Ramos (cell line): ENCODE measurements around the gene PHACTR1.

Source experiments
- in situ Hi-C: fragments of 300-500 bp; cut with MboI; formaldehyde crosslinking; loops from one replicate; pipeline ENCODE4 v1.14.3; 2022; ENCODE audit warnings: low sequenced_read_pairs; ENCODE audit not compliant: unreplicated experiment

The PHACTR1 gene

DNA sequence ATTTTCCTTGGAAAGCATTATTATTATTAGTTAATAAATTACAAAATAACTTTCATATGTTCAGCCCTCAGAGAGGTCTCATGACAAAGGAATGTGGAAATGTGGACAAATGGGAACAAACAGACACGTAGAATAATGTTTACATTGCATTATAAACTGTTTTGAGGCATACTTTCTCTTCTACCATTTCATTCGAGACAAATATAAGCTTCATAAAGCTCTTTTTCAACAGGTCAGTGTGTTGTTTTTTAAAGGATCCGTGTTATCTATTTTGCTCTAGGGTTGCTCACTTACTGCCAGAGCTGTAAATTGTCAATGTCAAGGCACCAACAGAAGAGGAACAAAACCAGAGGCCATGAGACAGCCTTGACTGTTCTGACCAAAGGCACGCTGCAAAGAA is 256.8 kb downstream of the PHACTR1 start:
- in situ Hi-C loops: no loop called here

- in situ Hi-C loops: no loop called here
Observed at GRCh38 chr6:12974551-12974950, 258.0 kb downstream of the PHACTR1 start.

GRCh38 chr6:12976366-12976765 is 259.8 kb downstream of the PHACTR1 start:
- in situ Hi-C loops: no loop called here

GRCh38 chr6:12977206-12977605 is 260.6 kb downstream of the PHACTR1 start:
- in situ Hi-C loops: no loop called here

GRCh38 chr6:12977806-12978205 is 261.2 kb downstream of the PHACTR1 start:
- in situ Hi-C loops: no loop called here

DNA sequence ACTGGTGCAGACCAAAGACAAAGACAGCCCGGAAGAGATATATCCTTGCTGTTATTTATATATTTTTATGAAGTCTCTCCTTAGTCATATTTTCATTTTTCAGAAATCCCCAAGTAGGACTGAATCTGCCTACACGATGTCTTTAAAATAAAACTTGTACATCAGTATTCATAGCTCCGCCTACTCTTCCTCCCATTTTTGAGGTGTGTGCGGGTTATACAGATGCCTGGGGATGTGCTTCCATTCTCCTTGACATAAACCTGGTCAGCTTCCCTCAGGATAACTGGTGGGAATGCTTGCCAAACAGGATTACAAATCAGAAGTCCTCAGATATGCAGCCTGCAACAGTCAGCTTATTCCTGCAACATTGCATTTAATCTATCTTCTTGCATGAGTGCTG is 264.2 kb downstream of the PHACTR1 start:
- in situ Hi-C loops: no loop called here

- in situ Hi-C loops: no loop called here
Observed at GRCh38 chr6:12984776-12985175, 268.2 kb downstream of the PHACTR1 start.

GRCh38 chr6:12987783-12988182 is 271.2 kb downstream of the PHACTR1 start:
- in situ Hi-C loops: no loop called here

- in situ Hi-C loops: no loop called here
Observed at GRCh38 chr6:12990162-12990561, 273.6 kb downstream of the PHACTR1 start.

DNA sequence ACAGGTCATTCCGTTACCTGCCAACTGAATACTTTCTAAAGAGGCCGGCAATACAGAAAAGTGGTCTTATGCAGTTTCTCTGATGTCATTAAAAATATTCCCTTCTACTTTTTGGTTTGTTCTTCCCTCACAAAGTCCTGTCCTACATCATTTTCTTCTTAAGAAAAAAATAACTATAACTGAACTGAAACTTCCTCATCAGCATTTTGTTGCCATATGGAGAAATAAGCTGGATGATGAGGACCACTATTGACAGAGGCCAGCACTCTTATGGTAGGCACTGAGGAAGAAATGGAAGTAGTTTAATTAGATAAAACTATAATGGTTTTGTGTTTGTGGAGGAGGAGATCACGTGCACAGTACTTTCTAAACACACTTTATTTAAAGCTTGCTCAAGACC is 274.9 kb downstream of the PHACTR1 start:
- in situ Hi-C loops: no loop called here

- in situ Hi-C loops: no loop called here
Observed at GRCh38 chr6:12992770-12993169, 276.2 kb downstream of the PHACTR1 start.

- in situ Hi-C loops: no loop called here
Observed at GRCh38 chr6:12993283-12993898, 276.8 kb downstream of the PHACTR1 start.

DNA sequence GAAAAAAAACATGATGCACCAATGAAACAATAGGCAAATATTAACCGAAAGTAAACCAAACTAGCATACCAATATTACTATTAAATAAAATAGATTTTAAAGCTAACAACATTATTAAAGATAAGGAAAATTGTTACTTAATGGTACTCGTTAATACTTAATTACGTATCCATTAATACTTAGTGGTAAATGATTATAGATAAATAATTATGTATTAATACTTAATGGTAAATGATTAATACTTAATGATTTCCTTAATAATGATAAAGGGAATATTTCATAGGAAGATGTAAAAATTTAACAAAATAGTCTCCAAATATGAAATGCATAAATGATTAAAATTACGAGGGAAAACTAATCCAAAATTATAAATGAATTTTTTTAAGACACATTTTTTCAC is 278.9 kb downstream of the PHACTR1 start:
- in situ Hi-C loops: no loop called here

- in situ Hi-C loops: no loop called here
Observed at GRCh38 chr6:13000537-13000936, 284.0 kb downstream of the PHACTR1 start.

DNA sequence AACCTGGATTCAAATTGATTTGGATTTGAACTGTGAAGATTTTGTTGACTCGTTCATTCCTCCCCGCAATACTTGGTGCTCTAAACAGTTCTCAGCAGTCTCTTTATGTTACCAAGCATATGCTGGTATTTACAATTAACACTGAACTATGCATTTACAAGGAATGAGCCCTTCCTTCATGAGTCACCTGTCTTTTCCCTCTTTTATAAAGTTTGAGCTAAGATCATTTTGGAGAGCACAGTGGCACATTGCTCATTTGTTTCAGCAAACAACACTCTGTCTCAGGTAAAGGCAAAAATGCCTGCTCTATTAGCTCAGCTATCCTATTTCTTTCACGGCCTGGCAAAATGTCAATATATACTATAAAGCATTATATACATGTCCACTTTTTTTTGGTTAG is 285.4 kb downstream of the PHACTR1 start:
- in situ Hi-C loops: no loop called here

- in situ Hi-C loops: no loop called here
Observed at GRCh38 chr6:13004601-13005000, 288.0 kb downstream of the PHACTR1 start.

- in situ Hi-C loops: no loop called here
Observed at GRCh38 chr6:13005994-13006393, 289.4 kb downstream of the PHACTR1 start.

- in situ Hi-C loops: no loop called here
Observed at GRCh38 chr6:13006578-13007300, 290.2 kb downstream of the PHACTR1 start.

GRCh38 chr6:13007744-13008143 is 291.2 kb downstream of the PHACTR1 start:
- in situ Hi-C loops: no loop called here

- in situ Hi-C loops: no loop called here
Observed at GRCh38 chr6:13009031-13009430, 292.5 kb downstream of the PHACTR1 start.

DNA sequence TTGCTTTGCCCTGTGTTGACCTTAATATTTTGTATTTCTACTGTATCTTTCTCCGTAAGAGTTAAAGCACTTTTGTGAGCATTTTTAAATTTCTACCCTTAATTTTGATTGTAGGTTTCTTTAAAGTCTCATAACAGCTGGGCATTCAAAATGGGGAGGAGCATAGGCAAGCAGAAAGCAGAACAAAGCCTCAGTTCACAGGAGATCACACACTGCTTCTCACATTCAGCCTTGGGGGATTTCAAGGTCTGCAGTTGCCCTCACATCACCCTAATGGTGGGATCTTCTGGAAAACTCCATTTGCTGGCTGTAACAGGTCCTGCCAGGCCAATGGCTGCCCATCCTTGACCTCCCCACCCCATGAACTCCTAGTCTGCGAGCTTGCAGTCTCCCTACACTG is 292.9 kb downstream of the PHACTR1 start:
- in situ Hi-C loops: no loop called here

GRCh38 chr6:13011612-13012146 is 295.1 kb downstream of the PHACTR1 start:
- in situ Hi-C loops: no loop called here
